ENCODE data around the gene USP35. TPM values are rescaled to one million over a fixed set of nuclear protein-coding genes. Genes with fewer than 3 reads are reported as not detected.

Gene USP35
- total RNA-seq, 1 experiment from 2014 or later: 11.8 TPM

DNA sequence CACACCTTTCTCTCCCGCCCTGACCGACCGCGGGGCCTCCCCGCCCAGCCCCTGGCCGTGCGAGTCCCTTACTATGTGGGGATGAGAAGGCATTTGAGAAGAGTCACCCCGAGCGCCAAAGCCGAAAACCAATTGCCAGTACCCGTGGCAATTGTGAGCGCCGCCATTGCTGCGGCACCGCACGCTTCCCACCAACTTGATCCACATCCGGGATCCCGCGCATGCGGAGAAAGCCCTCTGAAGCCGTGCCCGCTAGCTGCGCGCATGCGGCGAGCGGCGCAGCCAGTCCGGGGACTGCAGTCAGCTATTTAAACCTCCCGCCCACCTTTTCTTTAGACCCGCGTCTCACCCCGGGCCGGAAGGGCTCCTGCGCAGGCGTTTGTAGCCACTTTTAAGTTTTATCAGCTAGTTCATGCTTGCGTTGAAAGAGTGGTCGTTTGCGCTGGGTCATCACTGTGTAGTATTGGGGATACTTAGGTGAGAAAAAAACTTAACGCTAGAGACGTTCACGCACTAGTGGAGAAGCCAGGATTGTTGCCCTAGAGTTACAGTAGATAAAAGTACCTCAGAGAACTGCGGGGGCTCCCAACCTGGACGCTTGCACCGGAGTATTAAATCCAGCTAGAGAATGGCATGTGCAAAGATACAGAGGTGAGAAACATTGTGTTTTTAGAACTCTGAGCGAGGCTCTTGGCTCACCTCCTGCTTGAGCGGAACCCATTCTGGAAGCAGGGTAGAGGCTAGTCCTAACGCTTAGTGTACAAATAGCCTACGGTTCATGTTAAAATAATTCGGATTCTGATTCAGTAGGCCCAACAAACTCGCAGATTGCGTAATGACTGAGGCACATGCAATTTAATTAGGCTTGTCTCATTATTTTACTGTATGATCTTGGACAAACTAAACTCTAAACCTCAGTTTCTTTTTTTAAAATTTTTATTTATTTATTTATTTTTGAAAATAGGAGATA, 49.0 kb upstream of the USP35 start, which contains the start of gene ALG8:
Gene ALG8, minus strand, starts transcription at position 205 of the 970 bp plus-strand sequence. Its CDS starts 38 bp downstream, at position 167.
- no peaks in the 10 kb centered on the region for H3K27me3 ChIP-seq (ENCODE audit: control insufficient read depth, insufficient read depth, low read length)
- DNase-seq (ENCODE audit: low read depth, low spot score) (peak; percentile 89), ATAC-seq (peak; percentile 98)
- peaks cover 2% of the 10 kb centered on the region; the same call in 1 of the 2 replicates for H3K4me1 ChIP-seq (ENCODE audit: control insufficient read depth, insufficient read depth, low read length)
- H3K27ac ChIP-seq (ENCODE audit: low read length): peak within 1 kb of the TSS; percentile 88
- no peaks in the 10 kb centered on the region for H3K9me3 ChIP-seq (ENCODE audit: control insufficient read depth, insufficient read depth, low read depth, low read length)
- no peaks in the 10 kb centered on the region for H3K36me3 ChIP-seq (ENCODE audit: control insufficient read depth, insufficient read depth, low read length)
- H3K4me3 ChIP-seq (ENCODE audit: low read depth in 2 of 2, low read length in 2 of 2): peak within 1 kb of the TSS; percentile 55 to 99
- TSS peak; percentile 95 for BruUV-seq (replicated peaks)
- CTCF ChIA-PET: interaction anchor here (0.5 kb wide), 1 partner anchor 11 kb away, joined by 5 read pairs; no protein-coding TSS in a partner anchor
- in situ Hi-C loops (cut with HindIII; ENCODE audit: low pct_unique_long_range_greater_than_20kb, low sequenced_read_pairs) (no loop called here), intact Hi-C loops (cut with micrococcal nuclease; ENCODE audit: unreplicated experiment) (no loop called here)
- TF ChIP-seq, protein P1, sequence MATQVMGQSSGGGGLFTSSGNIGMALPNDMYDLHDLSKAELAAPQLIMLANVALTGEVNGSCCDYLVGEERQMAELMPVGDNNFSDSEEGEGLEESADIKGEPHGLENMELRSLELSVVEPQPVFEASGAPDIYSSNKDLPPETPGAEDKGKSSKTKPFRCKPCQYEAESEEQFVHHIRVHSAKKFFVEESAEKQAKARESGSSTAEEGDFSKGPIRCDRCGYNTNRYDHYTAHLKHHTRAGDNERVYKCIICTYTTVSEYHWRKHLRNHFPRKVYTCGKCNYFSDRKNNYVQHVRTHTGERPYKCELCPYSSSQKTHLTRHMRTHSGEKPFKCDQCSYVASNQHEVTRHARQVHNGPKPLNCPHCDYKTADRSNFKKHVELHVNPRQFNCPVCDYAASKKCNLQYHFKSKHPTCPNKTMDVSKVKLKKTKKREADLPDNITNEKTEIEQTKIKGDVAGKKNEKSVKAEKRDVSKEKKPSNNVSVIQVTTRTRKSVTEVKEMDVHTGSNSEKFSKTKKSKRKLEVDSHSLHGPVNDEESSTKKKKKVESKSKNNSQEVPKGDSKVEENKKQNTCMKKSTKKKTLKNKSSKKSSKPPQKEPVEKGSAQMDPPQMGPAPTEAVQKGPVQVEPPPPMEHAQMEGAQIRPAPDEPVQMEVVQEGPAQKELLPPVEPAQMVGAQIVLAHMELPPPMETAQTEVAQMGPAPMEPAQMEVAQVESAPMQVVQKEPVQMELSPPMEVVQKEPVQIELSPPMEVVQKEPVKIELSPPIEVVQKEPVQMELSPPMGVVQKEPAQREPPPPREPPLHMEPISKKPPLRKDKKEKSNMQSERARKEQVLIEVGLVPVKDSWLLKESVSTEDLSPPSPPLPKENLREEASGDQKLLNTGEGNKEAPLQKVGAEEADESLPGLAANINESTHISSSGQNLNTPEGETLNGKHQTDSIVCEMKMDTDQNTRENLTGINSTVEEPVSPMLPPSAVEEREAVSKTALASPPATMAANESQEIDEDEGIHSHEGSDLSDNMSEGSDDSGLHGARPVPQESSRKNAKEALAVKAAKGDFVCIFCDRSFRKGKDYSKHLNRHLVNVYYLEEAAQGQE (IDR thresholded peaks at IDR 0.05; ENCODE audit: insufficient read depth in 1 of 2, low read depth in 2 of 2, low read length in 1 of 2): no peak
- TF ChIP-seq CTCF (IDR thresholded peaks at IDR 0.05) (no peak), POLR2AphosphoS5 (IDR thresholded peaks at IDR 0.05; ENCODE audit: low read depth, low read length) (peak; percentile 99), SIN3A (IDR thresholded peaks at IDR 0.05; ENCODE audit: borderline replicate concordance, insufficient read depth, low read depth, low read length) (0 out of 2 replicates have a peak, but pooled peaks have one; percentile 95), TCF7L2 (IDR thresholded peaks at IDR 0.05; ENCODE audit: low read depth, low read length) (peak; percentile 92)
- POLR2A ChIA-PET: interaction anchor here (0.6 to 0.9 kb wide), 3 partner anchors 10 to 276 kb away, joined by 4 to 8 read pairs (median 4); no protein-coding TSS in a partner anchor

- DNase-seq (ENCODE audit: low read depth, low spot score) (no peak), ATAC-seq (no peak)
- intact Hi-C loops (cut with micrococcal nuclease; ENCODE audit: unreplicated experiment): no loop called here
- CTCF ChIA-PET: no interaction called here
- H3K27ac ChIP-seq (ENCODE audit: low read length): peak overlapping the region; percentile 88
- POLR2A ChIA-PET: no interaction called here
- H3K4me1 ChIP-seq (ENCODE audit: control insufficient read depth, insufficient read depth, low read length): peaks cover 2% of the 10 kb centered on the region; the same call in 1 of the 2 replicates
- TF ChIP-seq, protein P1 (IDR thresholded peaks at IDR 0.05; ENCODE audit: insufficient read depth in 1 of 2, low read depth in 2 of 2, low read length in 1 of 2): no peak
- no peak for TF ChIP-seq CTCF (IDR thresholded peaks at IDR 0.05)
- no peak for TF ChIP-seq SIN3A (IDR thresholded peaks at IDR 0.05; ENCODE audit: borderline replicate concordance, insufficient read depth, low read depth, low read length)
- TF ChIP-seq POLR2AphosphoS5 (IDR thresholded peaks at IDR 0.05; ENCODE audit: low read depth, low read length): no peak
- no peak for TF ChIP-seq TCF7L2 (IDR thresholded peaks at IDR 0.05; ENCODE audit: low read depth, low read length)
- no peaks in the 10 kb centered on the region for H3K27me3 ChIP-seq (ENCODE audit: control insufficient read depth, insufficient read depth, low read length)
- no peaks in the 10 kb centered on the region for H3K36me3 ChIP-seq (ENCODE audit: control insufficient read depth, insufficient read depth, low read length)
- in situ Hi-C loops (cut with HindIII; ENCODE audit: low pct_unique_long_range_greater_than_20kb, low sequenced_read_pairs): no loop called here
- no peaks in the 10 kb centered on the region for H3K9me3 ChIP-seq (ENCODE audit: control insufficient read depth, insufficient read depth, low read depth, low read length)
- no TSS peak for BruUV-seq (replicated peaks)
- peak overlapping the region; percentile 55 to 99 for H3K4me3 ChIP-seq (ENCODE audit: low read depth in 2 of 2, low read length in 2 of 2)
Observed at GRCh38 chr11:78140392-78141077, 48.2 kb upstream of the USP35 start.

All from Panc1 (cell line).